Measurements from ENCODE around the gene CASP12.

CASP12 gene

DNA sequence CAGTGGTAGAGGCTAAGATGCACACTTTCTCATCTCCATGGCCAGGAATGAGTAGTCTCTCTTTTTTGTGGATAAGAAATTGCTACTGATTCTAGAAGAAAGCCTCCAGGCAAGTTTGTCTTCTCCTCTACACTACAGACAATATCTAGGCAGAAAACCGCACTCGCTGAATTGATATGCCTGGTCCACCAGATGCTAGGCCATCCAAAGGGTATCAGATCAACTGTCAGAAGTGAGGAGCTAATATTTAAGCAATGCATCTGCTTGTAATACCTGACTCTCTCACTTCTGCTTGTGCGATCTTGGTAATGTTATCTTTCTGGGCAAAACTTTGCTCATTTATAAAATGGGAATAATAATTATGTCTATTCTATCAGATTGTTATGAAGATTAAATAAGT lies 45.0 kb downstream of the CASP12 start:
- Histone ChIP-seq H3K4ac (ENCODE audit: low read depth, low read length) (no peak overlapping the region), H4K5ac (ENCODE audit: low read length) (no peak overlapping the region), H2BK15ac (replicated peaks; ENCODE audit: low read depth) (no peak overlapping the region), H3K27ac (ENCODE audit: low read depth, low read length) (no peak overlapping the region), H3K27me3 (ENCODE audit: insufficient read depth, low read length, poor library complexity) (no peaks in the 10 kb centered on the region), H2AK5ac (ENCODE audit: low read length) (no peak overlapping the region), H4K8ac (ENCODE audit: low read depth, low read length) (no peak overlapping the region), H3K79me2 (ENCODE audit: control insufficient read depth, insufficient read depth, low read length) (no peaks in the 10 kb centered on the region), H3K4me1 (ENCODE audit: control insufficient read depth, low read depth, low read length) (no peaks in the 10 kb centered on the region), H3K56ac (ENCODE audit: low read length) (no peak overlapping the region), H2BK120ac (ENCODE audit: low read depth, low read length) (no peak overlapping the region), H3K4me3 (ENCODE audit: low read length) (no peak overlapping the region), H3K36me3 (ENCODE audit: control insufficient read depth, insufficient read depth, low read length) (no peaks in the 10 kb centered on the region), H3K23ac (ENCODE audit: low read length) (no peak overlapping the region), H3K9ac (ENCODE audit: low read length) (no peak overlapping the region), H3K79me1 (ENCODE audit: low read length) (no peaks in the 10 kb centered on the region), H2BK5ac (ENCODE audit: low read length) (no peak overlapping the region), H3K18ac (ENCODE audit: low read length) (no peak overlapping the region), H3K4me2 (ENCODE audit: low read length) (no peak overlapping the region)
- WGBS (ENCODE audit: extremely low coverage, insufficient coverage, low lambda C conversion rate): no CpG with 5 or more reads among the region's 3 CpGs
- no peak for DNase-seq

DNA sequence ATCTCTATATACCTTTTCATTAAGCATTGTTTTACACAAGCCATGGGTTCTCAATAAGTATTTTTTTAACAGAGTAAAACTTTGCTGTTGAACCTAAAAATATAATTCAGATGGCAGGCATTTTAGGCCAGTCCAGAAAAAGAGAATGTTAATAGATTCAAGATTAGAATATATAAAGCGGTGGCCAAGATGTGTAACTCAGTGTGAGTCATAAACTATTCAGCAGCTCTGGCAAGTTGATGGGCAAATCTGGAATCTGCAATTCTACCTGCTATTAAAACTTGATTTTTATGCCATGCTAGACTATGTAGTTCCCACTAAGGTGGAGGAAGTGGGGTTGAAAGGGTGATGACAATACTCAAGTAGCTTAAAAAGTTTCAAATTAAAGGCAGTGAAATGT lies 45.4 kb downstream of the CASP12 start:
- Histone ChIP-seq H4K5ac (ENCODE audit: low read length) (no peak overlapping the region), H3K4ac (ENCODE audit: low read depth, low read length) (no peak overlapping the region), H3K36me3 (ENCODE audit: control insufficient read depth, insufficient read depth, low read length) (no peaks in the 10 kb centered on the region), H2BK5ac (ENCODE audit: low read length) (no peak overlapping the region), H3K27me3 (ENCODE audit: insufficient read depth, low read length, poor library complexity) (no peaks in the 10 kb centered on the region), H3K4me2 (ENCODE audit: low read length) (no peak overlapping the region), H3K79me1 (ENCODE audit: low read length) (no peaks in the 10 kb centered on the region), H3K56ac (ENCODE audit: low read length) (no peak overlapping the region), H3K4me3 (ENCODE audit: low read length) (no peak overlapping the region), H2BK15ac (replicated peaks; ENCODE audit: low read depth) (no peak overlapping the region), H4K8ac (ENCODE audit: low read depth, low read length) (no peak overlapping the region), H3K9ac (ENCODE audit: low read length) (no peak overlapping the region), H3K27ac (ENCODE audit: low read depth, low read length) (no peak overlapping the region), H2AK5ac (ENCODE audit: low read length) (no peak overlapping the region), H2BK120ac (ENCODE audit: low read depth, low read length) (no peak overlapping the region), H3K23ac (ENCODE audit: low read length) (no peak overlapping the region), H3K4me1 (ENCODE audit: control insufficient read depth, low read depth, low read length) (no peaks in the 10 kb centered on the region), H3K18ac (ENCODE audit: low read length) (no peak overlapping the region), H3K79me2 (ENCODE audit: control insufficient read depth, insufficient read depth, low read length) (no peaks in the 10 kb centered on the region)
- WGBS (ENCODE audit: extremely low coverage, insufficient coverage, low lambda C conversion rate): no CpG with 5 or more reads among the region's 1 CpG
- no peak for DNase-seq

DNA sequence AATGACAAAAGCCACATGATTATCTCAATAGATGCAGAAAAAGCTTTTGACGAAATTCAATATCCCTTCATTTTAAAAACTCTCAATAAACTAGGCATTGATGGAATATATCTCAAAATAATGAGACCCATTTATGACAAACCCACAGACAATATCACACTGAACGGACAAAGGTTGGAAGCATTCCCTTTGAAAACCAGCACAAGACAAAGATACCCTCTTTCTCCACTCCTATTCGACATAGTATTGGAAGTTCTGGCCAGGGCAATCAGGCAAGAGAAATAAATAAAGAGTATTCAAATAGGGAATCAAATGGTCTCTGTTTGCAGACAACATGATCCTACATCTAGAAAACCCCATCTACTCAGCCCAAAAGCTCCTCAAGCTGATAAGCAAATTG lies 52.0 kb downstream of the CASP12 start:
- H3K4me1 ChIP-seq (ENCODE audit: control insufficient read depth, low read depth, low read length): no peaks in the 10 kb centered on the region
- no peak overlapping the region for H4K8ac ChIP-seq (ENCODE audit: low read depth, low read length)
- no peak overlapping the region for H3K4me2 ChIP-seq (ENCODE audit: low read length)
- no peak overlapping the region for H3K4me3 ChIP-seq (ENCODE audit: low read length)
- H3K18ac ChIP-seq (ENCODE audit: low read length): no peak overlapping the region
- no peak overlapping the region for H3K23ac ChIP-seq (ENCODE audit: low read length)
- no CpG with 5 or more reads among the region's 3 CpGs for WGBS (ENCODE audit: extremely low coverage, insufficient coverage, low lambda C conversion rate)
- no peaks in the 10 kb centered on the region for H3K79me1 ChIP-seq (ENCODE audit: low read length)
- no peak overlapping the region for H3K27ac ChIP-seq (ENCODE audit: low read depth, low read length)
- no peak overlapping the region for H3K56ac ChIP-seq (ENCODE audit: low read length)
- no peak overlapping the region for H4K5ac ChIP-seq (ENCODE audit: low read length)
- H2AK5ac ChIP-seq (ENCODE audit: low read length): no peak overlapping the region
- H3K9ac ChIP-seq (ENCODE audit: low read length): no peak overlapping the region
- H3K36me3 ChIP-seq (ENCODE audit: control insufficient read depth, insufficient read depth, low read length): no peaks in the 10 kb centered on the region
- no peaks in the 10 kb centered on the region for H3K27me3 ChIP-seq (ENCODE audit: insufficient read depth, low read length, poor library complexity)
- H3K79me2 ChIP-seq (ENCODE audit: control insufficient read depth, insufficient read depth, low read length): no peaks in the 10 kb centered on the region
- no peak overlapping the region for H2BK15ac ChIP-seq (replicated peaks; ENCODE audit: low read depth)
- no peak overlapping the region for H2BK5ac ChIP-seq (ENCODE audit: low read length)
- no peak overlapping the region for H3K4ac ChIP-seq (ENCODE audit: low read depth, low read length)
- no peak overlapping the region for H2BK120ac ChIP-seq (ENCODE audit: low read depth, low read length)
- DNase-seq: no peak

DNA sequence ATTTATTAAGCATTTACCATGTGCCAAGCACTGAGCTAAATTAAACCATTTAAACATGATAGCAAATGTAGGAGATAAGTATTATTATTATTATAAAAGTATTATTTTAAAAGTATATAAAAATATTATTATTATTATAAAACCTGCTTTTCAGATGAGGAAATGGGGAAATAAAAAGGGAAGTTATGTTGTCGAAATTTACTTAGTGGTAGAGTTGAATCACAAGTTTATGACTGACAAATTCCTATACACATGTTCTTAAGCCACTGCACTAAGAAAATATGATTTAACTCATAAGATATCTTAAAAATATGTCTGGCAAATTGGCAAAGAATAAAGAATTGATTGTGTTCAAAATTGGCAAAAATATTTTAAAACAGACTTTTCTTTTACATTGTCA lies 53.8 kb downstream of the CASP12 start:
- Histone ChIP-seq H3K4me1 (ENCODE audit: control insufficient read depth, low read depth, low read length) (no peaks in the 10 kb centered on the region), H3K79me2 (ENCODE audit: control insufficient read depth, insufficient read depth, low read length) (no peaks in the 10 kb centered on the region), H3K23ac (ENCODE audit: low read length) (no peak overlapping the region), H3K56ac (ENCODE audit: low read length) (no peak overlapping the region), H3K36me3 (ENCODE audit: control insufficient read depth, insufficient read depth, low read length) (no peaks in the 10 kb centered on the region), H3K9ac (ENCODE audit: low read length) (no peak overlapping the region), H2BK5ac (ENCODE audit: low read length) (no peak overlapping the region), H3K4ac (ENCODE audit: low read depth, low read length) (no peak overlapping the region), H3K27ac (ENCODE audit: low read depth, low read length) (no peak overlapping the region), H2BK15ac (replicated peaks; ENCODE audit: low read depth) (no peak overlapping the region), H3K4me3 (ENCODE audit: low read length) (no peak overlapping the region), H2AK5ac (ENCODE audit: low read length) (no peak overlapping the region), H3K27me3 (ENCODE audit: insufficient read depth, low read length, poor library complexity) (no peaks in the 10 kb centered on the region), H3K4me2 (ENCODE audit: low read length) (no peak overlapping the region), H4K5ac (ENCODE audit: low read length) (no peak overlapping the region), H2BK120ac (ENCODE audit: low read depth, low read length) (no peak overlapping the region), H4K8ac (ENCODE audit: low read depth, low read length) (no peak overlapping the region), H3K79me1 (ENCODE audit: low read length) (no peaks in the 10 kb centered on the region), H3K18ac (ENCODE audit: low read length) (no peak overlapping the region)
- DNase-seq: no peak
- WGBS (ENCODE audit: extremely low coverage, insufficient coverage, low lambda C conversion rate): 100% methylated on average over 1 of the region's 1 CpG

DNA sequence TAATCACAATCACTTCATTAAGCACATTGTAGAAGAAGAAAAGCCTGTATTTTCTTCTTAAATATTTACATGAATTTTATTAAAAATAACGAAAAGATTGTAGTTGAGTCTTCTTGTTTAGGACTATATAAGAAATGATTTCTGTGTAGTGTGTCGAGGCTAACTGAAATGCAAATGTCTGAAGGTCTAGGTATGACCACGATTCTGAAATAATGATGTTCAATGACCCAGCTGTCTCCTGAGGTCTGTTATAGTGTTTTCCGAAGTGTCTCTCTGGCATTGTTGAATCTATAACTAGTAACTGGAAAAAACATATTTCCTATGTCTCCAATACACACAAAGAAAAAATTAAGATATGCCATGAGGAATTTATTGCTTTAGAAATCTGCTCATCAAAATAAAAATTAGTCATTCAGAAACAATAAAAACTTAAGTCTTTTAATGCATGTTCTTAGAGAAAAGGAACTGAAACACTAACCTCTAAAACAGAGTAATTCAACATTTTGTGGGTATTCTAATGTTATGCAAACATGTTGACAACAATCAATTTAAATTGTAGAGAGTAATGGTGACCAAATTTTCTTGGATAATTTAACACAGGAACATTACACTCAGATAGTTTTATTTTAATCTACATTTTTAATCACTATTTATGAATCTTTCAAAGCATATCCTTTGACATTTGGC lies 55.0 kb downstream of the CASP12 start:
- no peak overlapping the region for H3K9ac ChIP-seq (ENCODE audit: low read length)
- no peak overlapping the region for H3K56ac ChIP-seq (ENCODE audit: low read length)
- H3K27me3 ChIP-seq (ENCODE audit: insufficient read depth, low read length, poor library complexity): no peaks in the 10 kb centered on the region
- no peak overlapping the region for H3K4ac ChIP-seq (ENCODE audit: low read depth, low read length)
- no peak overlapping the region for H2BK120ac ChIP-seq (ENCODE audit: low read depth, low read length)
- no peaks in the 10 kb centered on the region for H3K79me2 ChIP-seq (ENCODE audit: control insufficient read depth, insufficient read depth, low read length)
- no peak overlapping the region for H3K27ac ChIP-seq (ENCODE audit: low read depth, low read length)
- H4K5ac ChIP-seq (ENCODE audit: low read length): no peak overlapping the region
- H3K79me1 ChIP-seq (ENCODE audit: low read length): no peaks in the 10 kb centered on the region
- H4K8ac ChIP-seq (ENCODE audit: low read depth, low read length): no peak overlapping the region
- H2AK5ac ChIP-seq (ENCODE audit: low read length): no peak overlapping the region
- WGBS (ENCODE audit: extremely low coverage, insufficient coverage, low lambda C conversion rate): 100% methylated on average over 2 of the region's 4 CpGs
- no peak overlapping the region for H2BK5ac ChIP-seq (ENCODE audit: low read length)
- H3K18ac ChIP-seq (ENCODE audit: low read length): no peak overlapping the region
- no peak overlapping the region for H3K4me3 ChIP-seq (ENCODE audit: low read length)
- no peak overlapping the region for H2BK15ac ChIP-seq (replicated peaks; ENCODE audit: low read depth)
- no peak overlapping the region for H3K23ac ChIP-seq (ENCODE audit: low read length)
- no peaks in the 10 kb centered on the region for H3K36me3 ChIP-seq (ENCODE audit: control insufficient read depth, insufficient read depth, low read length)
- H3K4me1 ChIP-seq (ENCODE audit: control insufficient read depth, low read depth, low read length): no peaks in the 10 kb centered on the region
- no peak for DNase-seq
- H3K4me2 ChIP-seq (ENCODE audit: low read length): no peak overlapping the region

DNA sequence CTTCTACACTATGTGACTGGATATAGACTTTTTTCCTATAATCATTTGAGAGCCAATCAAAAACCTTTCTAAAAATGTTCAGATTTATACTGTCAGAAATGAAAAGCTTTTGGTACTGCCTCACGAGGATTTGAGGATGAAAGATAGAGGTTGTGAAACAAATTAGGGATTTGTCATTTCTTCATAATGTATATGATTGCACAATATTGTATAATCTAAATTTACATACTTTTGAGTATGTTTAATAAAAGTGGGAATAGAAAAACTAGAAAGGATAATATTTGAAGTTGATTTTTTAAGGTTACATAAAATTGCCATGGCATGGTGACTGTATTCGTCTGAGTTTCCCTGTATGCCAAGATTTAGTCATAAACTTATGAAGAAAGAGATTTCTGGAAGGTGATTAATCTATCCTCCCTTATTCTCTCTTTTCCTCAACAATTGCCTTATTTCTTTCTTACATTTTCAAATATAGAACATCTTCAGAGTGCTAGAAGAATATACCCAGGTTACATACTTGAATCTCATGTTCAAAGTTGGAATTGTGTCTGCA lies 56.2 kb downstream of the CASP12 start:
- Histone ChIP-seq H4K8ac (ENCODE audit: low read depth, low read length) (no peak overlapping the region), H3K36me3 (ENCODE audit: control insufficient read depth, insufficient read depth, low read length) (no peaks in the 10 kb centered on the region), H3K18ac (ENCODE audit: low read length) (no peak overlapping the region), H2BK15ac (replicated peaks; ENCODE audit: low read depth) (no peak overlapping the region), H2BK5ac (ENCODE audit: low read length) (no peak overlapping the region), H2AK5ac (ENCODE audit: low read length) (no peak overlapping the region), H3K9ac (ENCODE audit: low read length) (no peak overlapping the region), H4K5ac (ENCODE audit: low read length) (no peak overlapping the region), H3K79me2 (ENCODE audit: control insufficient read depth, insufficient read depth, low read length) (no peaks in the 10 kb centered on the region), H3K4me1 (ENCODE audit: control insufficient read depth, low read depth, low read length) (no peaks in the 10 kb centered on the region), H2BK120ac (ENCODE audit: low read depth, low read length) (no peak overlapping the region), H3K27ac (ENCODE audit: low read depth, low read length) (no peak overlapping the region), H3K27me3 (ENCODE audit: insufficient read depth, low read length, poor library complexity) (no peaks in the 10 kb centered on the region), H3K4me3 (ENCODE audit: low read length) (no peak overlapping the region), H3K56ac (ENCODE audit: low read length) (no peak overlapping the region), H3K4ac (ENCODE audit: low read depth, low read length) (no peak overlapping the region), H3K4me2 (ENCODE audit: low read length) (no peak overlapping the region), H3K23ac (ENCODE audit: low read length) (no peak overlapping the region), H3K79me1 (ENCODE audit: low read length) (no peaks in the 10 kb centered on the region)
- no CpG with 5 or more reads among the region's 2 CpGs for WGBS (ENCODE audit: extremely low coverage, insufficient coverage, low lambda C conversion rate)
- no peak for DNase-seq
